HS-27A (cell line): Measurements from ENCODE around the gene UFD1.

Source experiments
- DNase-seq: peaks from one replicate; pipeline ENCODE4 v3.0.0-alpha.2; 2012; ENCODE audit warnings: low read depth, missing footprints

UFD1 gene

GRCh38 chr22:19420321-19420720 is 58.7 kb downstream of the UFD1 start:
- DNase-seq, result no peak

GRCh38 chr22:19419464-19420178 is 59.4 kb downstream of the UFD1 start:
- DNase-seq, result no peak

- DNase-seq, result no peak
Observed at GRCh38 chr22:19419086-19419463, 59.9 kb downstream of the UFD1 start.

DNA sequence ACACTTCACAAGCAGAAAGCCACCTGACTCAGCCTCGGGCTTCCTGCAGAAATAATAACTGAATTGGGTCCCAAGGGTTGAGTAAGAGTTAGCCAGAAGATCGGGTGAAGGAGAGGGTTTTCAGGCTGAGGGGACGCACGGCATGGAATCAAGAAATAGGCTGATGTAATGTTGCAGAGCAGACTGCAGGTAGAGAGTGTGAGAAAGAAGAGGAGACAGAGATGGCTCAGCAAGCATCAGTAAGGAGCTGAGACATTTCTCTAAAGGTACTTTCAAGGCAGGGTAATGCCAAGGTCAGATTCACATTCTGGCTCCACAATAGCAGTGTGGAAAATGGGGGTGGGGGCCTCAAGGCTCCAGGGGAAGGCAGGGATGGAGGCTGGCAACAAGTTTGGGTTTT is 66.1 kb downstream of the UFD1 start:
- DNase-seq, result no peak

GRCh38 chr22:19412478-19412877 is 66.5 kb downstream of the UFD1 start:
- DNase-seq, result no peak

DNA sequence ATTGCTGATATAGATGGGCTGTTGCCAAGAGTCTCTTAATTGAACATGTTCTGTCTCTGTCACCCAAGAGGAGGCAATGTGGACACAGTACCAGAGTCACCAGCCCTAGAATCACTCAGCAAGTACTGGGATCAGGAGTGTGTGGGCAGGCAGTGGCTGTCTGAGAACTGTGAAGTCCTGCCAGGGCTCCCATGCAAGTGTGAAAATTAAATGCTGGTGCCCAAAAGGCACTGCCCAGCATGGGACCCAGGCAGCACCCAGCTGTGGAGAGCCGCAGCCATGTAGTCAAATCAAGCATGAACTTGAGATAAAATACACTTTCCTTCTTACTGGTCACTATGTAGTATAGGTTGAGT is 67.3 kb downstream of the UFD1 start:
- no peak for DNase-seq

DNA sequence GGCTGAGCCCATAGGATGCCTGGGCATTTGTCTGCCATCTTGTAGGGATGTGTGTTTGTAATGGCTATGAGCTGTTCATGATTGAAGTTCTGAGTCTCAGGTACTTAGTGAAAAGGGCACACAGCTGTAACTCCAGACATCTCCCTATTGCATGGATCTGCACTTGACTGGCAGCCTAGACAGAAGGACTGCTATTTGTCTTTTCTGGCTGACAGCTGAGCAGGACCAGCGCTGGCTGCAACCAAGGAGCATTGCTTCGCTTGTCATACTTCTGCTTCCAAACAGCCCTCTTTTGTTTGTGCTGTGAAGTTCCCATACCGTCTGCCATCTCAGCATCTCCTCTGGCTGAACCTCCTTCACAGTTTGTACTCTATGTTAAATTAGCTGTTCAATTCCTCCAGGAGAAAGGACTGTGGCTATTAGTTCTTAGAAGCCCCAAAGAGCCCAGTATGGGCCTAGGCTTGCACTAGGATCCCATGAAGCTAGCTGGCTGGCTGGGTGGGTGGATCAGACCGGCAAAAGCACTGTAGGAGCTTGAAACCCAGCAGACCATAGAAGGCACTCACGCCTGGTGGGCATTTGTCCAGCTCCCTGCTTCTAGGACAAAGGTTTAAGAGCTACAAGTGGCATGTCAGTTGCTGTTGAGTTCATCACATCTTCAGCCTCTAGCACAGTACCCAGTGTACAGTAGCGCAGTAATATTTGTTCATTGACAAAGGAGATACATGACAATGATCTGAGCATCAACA is 67.9 kb downstream of the UFD1 start:
- no peak for DNase-seq

DNA sequence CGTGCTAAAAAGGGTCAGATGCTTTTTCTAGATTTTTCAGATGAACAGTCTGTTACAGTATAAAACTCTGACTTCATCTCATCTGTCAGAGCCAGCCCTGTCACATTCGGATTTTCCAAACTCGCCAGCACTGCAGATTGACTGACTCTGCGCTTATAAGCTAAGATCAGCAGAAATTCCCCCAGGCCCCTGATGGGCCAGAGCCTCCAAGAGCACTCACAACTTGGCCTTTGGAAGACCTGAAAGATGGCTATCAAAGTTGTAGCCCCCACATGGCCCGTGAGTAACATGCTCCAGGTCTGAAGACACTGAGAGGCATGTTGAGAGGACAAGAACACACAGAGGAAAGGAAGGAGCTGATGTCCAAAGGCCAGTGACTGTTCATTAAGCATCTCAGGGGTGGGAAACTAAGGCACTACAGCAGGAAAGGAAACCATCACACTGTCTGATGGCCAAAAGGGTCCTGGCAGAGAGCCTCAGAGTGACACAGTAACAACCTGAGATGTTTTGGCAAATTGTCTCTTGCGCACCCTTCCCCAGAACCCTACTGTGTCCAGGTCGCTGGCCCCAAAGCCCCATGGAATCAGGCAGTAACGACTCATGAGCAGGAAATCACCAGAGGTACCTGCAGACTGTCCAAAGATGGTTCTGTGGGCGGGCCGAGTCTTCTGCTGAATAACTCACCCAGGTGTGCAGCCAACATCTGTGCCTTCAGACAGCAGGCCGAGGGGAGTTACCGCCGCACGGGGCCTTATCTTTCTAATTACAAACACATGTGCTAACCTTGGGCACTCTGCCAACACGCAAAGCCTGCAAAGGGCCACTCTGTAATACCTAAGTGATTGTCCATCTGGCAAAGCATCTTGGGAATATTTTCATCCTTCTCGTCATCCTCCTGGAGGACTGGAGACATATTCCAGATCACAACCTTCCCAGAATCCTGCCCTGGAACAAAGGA is 71.1 kb downstream of the UFD1 start:
- DNase-seq, result no peak

DNA sequence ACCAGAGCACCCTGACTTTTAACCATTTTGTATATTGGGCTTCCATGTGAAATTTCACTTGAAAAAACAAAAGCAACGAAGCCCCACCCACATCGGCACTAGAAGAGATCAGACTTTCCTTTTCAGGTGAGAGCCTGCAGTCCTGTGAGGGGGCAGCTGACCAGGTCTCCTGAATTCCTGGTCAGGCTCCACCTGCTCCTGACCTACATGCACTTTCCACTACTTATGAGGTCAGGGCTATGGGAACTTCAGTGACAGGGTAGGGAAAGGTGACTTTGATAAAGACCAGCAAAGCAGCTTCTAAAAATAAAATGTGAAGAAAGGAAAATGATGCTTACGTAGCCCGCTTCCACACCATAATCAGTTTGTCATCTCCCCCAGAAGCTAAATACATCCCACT is 72.1 kb downstream of the UFD1 start:
- no peak for DNase-seq

DNA sequence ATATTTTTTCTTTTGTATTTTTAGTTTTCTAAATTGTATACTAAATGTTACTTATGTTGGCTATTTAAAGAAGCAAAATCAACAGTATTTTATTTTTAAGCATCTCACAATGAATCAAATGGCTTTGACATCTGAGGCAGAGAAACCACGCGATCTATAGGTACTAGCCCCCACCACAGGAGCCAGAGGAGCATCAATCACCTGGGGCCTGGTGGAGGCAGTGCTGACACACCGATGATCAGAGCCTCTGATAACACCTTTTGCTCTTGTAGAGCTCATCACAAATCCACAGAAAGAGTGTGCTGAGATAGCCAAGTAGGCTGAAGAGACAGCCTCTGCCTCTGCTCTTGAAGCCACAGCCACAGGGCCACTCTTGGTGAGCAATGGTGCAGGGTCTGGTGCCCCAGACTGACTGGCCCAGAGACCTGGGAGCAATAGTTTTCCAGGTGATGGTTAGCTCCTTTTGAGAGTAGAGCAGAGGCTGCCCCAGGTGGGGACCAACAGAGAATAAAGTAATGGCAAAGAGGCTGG is 72.6 kb downstream of the UFD1 start:
- no peak for DNase-seq

- no peak for DNase-seq
Observed at GRCh38 chr22:19405652-19406051, 73.3 kb downstream of the UFD1 start.

DNA sequence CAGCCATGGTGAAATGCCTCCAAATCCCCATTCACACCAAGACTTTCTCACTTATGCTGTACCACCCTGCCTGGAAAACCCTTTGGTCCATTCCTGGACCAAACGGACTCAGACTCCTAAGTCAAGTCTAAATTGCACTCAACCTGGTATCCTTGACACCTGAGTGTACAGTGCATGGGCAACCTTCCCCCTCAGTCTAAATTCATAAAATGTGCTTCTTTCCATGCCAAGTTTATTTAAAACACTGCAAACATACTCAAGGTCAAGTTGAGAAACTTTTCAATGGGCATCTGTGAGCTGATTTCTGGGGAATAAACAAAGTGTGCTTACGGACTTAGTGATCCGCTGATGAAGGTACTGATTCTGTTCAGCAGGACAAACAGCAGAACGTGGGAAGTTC is 73.9 kb downstream of the UFD1 start:
- no peak for DNase-seq

DNA sequence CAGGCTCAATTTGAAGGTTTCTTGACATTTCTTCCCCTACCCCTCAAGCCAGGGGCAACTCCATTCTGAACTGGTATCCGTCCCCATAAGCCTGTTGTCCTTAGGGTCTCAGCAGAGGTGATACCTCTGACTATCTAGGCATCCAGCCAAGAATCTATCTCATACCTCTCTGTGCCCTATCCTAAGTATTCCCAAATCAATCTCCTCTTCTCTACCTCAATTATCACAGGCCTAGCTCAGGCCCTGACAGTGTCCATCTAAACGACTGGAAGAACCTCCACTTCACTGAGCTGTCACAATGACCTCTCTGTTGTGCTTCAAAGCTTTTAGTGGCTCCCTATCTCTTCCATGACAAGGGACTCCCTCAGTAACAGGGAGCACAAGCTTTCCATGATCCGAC is 74.3 kb downstream of the UFD1 start:
- no peak for DNase-seq

- DNase-seq, result no peak
Observed at GRCh38 chr22:19402642-19403191, 76.3 kb downstream of the UFD1 start.

DNA sequence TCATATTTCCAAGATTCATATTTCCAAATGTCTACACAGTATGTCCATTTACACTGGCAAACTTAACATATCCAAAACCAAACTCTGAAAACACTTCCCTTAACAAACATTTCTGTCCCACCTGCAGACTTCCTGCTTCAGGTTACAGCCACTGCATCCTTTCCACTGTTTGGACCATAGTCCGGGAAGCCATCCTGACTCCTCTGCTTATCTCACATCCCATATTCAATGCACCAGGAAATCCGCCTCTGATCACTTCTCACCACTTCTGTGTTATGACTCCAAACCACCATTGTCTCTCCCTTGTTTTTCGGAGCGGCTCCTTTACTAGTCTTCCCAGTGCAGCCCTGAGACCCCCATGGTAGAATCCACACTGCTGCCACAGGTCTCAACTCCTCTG is 77.5 kb downstream of the UFD1 start:
- DNase-seq, result no peak

DNA sequence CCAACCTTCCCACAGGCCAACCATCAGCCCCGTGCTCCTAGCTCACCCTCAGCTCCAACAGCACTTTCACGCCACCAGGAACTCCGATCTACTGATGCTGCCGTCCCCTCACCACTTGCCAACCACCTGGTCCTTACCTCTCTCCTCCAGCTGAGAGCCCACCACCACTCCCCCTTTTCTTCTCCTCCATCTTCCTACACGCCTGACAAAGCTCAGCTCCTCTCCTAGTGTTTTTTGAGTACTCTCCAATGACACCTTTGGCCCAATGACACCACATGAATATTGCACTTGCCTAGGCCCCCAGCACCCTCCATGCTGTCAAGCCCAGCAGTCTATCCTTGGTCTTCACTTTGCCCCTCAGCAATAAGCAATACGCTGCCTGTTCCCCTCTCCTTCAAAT is 78.1 kb downstream of the UFD1 start:
- DNase-seq, result no peak
